Activated CD8-positive, alpha-beta memory T cell treated with anti-CD3 and anti-CD28 coated beads, Interleukin-2, amount 50 U/mL, for 24 hours (primary cell): ENCODE data around the gene MELK.
"Not testable (repeated sequence)": the region's sequence is repeated elsewhere in the genome, so short reads cannot be mapped to it uniquely, and the experiment has no call there.

ENCODE experiments used
- DNase-seq: peaks from one replicate; pipeline ENCODE4 v3.0.0-alpha.2; 2020; ENCODE audit errors: extremely low read depth

MELK gene

GRCh38 chr9:36572515-36573418, at the start of gene MELK:
TSS of gene MELK (plus strand) at chr9:36572895. CDS start at chr9:36581682, 8,787 bp downstream.
- DNase-seq: peak; percentile 66

GRCh38 chr9:36530224-36530623, 42.5 kb upstream of the MELK start:
- DNase-seq: no peak

- DNase-seq: no peak
These were observed 40.3 kb upstream of the MELK start for GRCh38 chr9:36532353-36532752.

GRCh38 chr9:36533726-36534125, 39.0 kb upstream of the MELK start:
- not testable (repeated sequence) for DNase-seq

GRCh38 chr9:36535107-36535506, 37.6 kb upstream of the MELK start:
- no peak for DNase-seq

- no peak for DNase-seq
These were observed 34.8 kb upstream of the MELK start for GRCh38 chr9:36537861-36538260.

GRCh38 chr9:36542355-36542754, 30.3 kb upstream of the MELK start:
- DNase-seq: no peak

- DNase-seq: no peak
These were observed 28.8 kb upstream of the MELK start for GRCh38 chr9:36543916-36544315.

GRCh38 chr9:36547598-36547997, 25.1 kb upstream of the MELK start:
- no peak for DNase-seq

- DNase-seq: no peak
These were observed 24.2 kb upstream of the MELK start for GRCh38 chr9:36548454-36548853.

GRCh38 chr9:36550135-36550534, 22.6 kb upstream of the MELK start:
- DNase-seq: no peak

- not testable (repeated sequence) for DNase-seq
These were observed 22.0 kb upstream of the MELK start for GRCh38 chr9:36550631-36551098.

- DNase-seq: no peak
These were observed 21.6 kb upstream of the MELK start for GRCh38 chr9:36551129-36551528.

- DNase-seq: no peak
These were observed 20.8 kb upstream of the MELK start for GRCh38 chr9:36551910-36552309.

GRCh38 chr9:36559036-36559695, 13.5 kb upstream of the MELK start:
- no peak for DNase-seq

GRCh38 chr9:36560771-36561170, 11.9 kb upstream of the MELK start:
- DNase-seq: no peak

- not testable (repeated sequence) for DNase-seq
These were observed 9.9 kb upstream of the MELK start for GRCh38 chr9:36562801-36563200.

- no peak for DNase-seq
These were observed 5.9 kb upstream of the MELK start for GRCh38 chr9:36566813-36567221.

GRCh38 chr9:36568681-36569080, 4.0 kb upstream of the MELK start:
- DNase-seq: not testable (repeated sequence)

GRCh38 chr9:36571333-36571732, 1.4 kb upstream of the MELK start:
- DNase-seq: no peak

GRCh38 chr9:36574045-36574444, 1.4 kb downstream of the MELK start:
- DNase-seq: not testable (repeated sequence)

- DNase-seq: no peak
These were observed 2.8 kb downstream of the MELK start for GRCh38 chr9:36575411-36575882.

GRCh38 chr9:36576866-36577265, 4.2 kb downstream of the MELK start:
- no peak for DNase-seq
